Body of pancreas (tissue), 4 donors: ENCODE data around the gene PNMA8B. TPM values are rescaled to one million over a fixed set of nuclear protein-coding genes. Genes with fewer than 3 reads are reported as not detected.

Experiments used
- ATAC-seq: fragments of 150-250 bp; one replicate; pipeline ENCODE4 v1.9.1; 2016
- DNase-seq, 4 donors: peaks; one replicate each; pipeline ENCODE4 v3.0.0-alpha.2; 2019
- H3K27ac ChIP-seq, 4 donors: fragments of 200-600 bp; sonication (generic); 1 replicate in 3 of 4; 2 replicates in 1 of 4; pipeline versions ENCODE4 v1.5.1 to v1.6.1; 2016 to 2019; ENCODE audit warnings: mild to moderate bottlenecking in 1 of 4, mixed read lengths in 1 of 4, moderate library complexity in 1 of 4
- H3K27me3 ChIP-seq, 2 donors: fragments of 200-600 bp; sonication (generic); one replicate each; pipeline ENCODE4 v1.6.0; 2016; ENCODE audit warnings: mild to moderate bottlenecking in 1 of 2
- H3K36me3 ChIP-seq, 2 donors: fragments of 200-600 bp; sonication (generic); replicated peaks in 1 of 2; 2 replicates each; pipeline ENCODE4 v1.5.1; 2016; ENCODE audit warnings: low read depth in 2 of 2; ENCODE audit not compliant: insufficient read depth in 1 of 2
- H3K4me1 ChIP-seq: fragments of 200-600 bp; sonication (generic); one replicate; pipeline ENCODE4 v1.6.0; 2016
- H3K4me3 ChIP-seq, 2 donors: fragments of 200-600 bp; sonication (generic); 1 replicate in 1 of 2; 2 replicates in 1 of 2; pipeline ENCODE4 v1.5.1; 2016 to 2019
- H3K9me3 ChIP-seq, 3 donors: fragments of 200-600 bp; sonication (generic); 1 replicate in 2 of 3; 2 replicates in 1 of 3; pipeline ENCODE4 v1.5.1; 2016
- POLR2A ChIP-seq, 3 donors: fragments of 450-650 bp; IDR thresholded peaks; one replicate each; pipeline ENCODE4 v1.6.1; 2016; ENCODE audit warnings: antibody characterized with exemption in 3 of 3, mild to moderate bottlenecking in 2 of 3
- WGBS, 2 donors: methylation state at CpG; one replicate each; pipeline ENCODE4 v1.1.5; 2017; 5-methylcytosine and 5-hydroxymethylcytosine counted together
- intact Hi-C: fragments of 100-400 bp; cut with DNase I; formaldehyde crosslinking; loops from one replicate; pipeline ENCODE4 v1.15.1; 2023
- total RNA-seq, 2 donors: library from RNA; depleted of rRNA; stranded (reverse); fragments of >200 nt; gene quantifications; one replicate each; pipeline ENCODE4 v1.1.0, GENCODE V29; 2016
- TF ChIP-seq, protein P1 (sequence below), 7 experiments: fragments of 450-650 bp in 4 of 7; fragments of 200-600 bp in 3 of 7; sonication (generic) in 3 of 7; IDR thresholded peaks; one replicate each; pipeline ENCODE4 v1.5.1; 2016 to 2019; ENCODE audit warnings: antibody characterized with exemption in 7 of 7

Gene PNMA8B
- total RNA-seq, 2 donors from 2014 or later, result 2.1 to 2.6 TPM

DNA sequence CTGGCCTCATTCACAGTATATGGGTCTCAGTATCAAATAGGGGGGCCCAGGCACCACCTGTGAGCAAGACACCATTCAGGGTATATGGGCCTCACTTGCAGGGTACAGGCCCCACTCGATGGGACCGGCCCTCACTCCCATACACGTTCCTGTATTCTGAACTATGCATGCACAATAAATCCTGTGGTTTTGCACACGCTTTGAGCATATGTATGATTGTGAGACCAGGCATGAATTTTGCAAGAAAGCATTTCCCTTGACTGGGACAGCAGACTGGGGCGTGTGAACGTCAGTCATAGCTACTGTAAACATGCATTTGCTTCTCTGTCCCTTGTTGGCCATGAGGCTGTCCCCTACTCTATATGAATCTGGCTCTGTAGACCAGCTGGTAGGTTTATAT is 637 bp upstream of the PNMA8B start:
- no peaks in the 10 kb centered on the region for H3K9me3 ChIP-seq
- no peak for TF ChIP-seq POLR2A (IDR thresholded peaks at IDR 0.05)
- TF ChIP-seq, protein P1, sequence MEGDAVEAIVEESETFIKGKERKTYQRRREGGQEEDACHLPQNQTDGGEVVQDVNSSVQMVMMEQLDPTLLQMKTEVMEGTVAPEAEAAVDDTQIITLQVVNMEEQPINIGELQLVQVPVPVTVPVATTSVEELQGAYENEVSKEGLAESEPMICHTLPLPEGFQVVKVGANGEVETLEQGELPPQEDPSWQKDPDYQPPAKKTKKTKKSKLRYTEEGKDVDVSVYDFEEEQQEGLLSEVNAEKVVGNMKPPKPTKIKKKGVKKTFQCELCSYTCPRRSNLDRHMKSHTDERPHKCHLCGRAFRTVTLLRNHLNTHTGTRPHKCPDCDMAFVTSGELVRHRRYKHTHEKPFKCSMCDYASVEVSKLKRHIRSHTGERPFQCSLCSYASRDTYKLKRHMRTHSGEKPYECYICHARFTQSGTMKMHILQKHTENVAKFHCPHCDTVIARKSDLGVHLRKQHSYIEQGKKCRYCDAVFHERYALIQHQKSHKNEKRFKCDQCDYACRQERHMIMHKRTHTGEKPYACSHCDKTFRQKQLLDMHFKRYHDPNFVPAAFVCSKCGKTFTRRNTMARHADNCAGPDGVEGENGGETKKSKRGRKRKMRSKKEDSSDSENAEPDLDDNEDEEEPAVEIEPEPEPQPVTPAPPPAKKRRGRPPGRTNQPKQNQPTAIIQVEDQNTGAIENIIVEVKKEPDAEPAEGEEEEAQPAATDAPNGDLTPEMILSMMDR (IDR thresholded peaks at IDR 0.05), result no peak
- peak overlapping the region in 1 of 4 donors; percentile 5 for H3K27ac ChIP-seq
- no peaks in the 10 kb centered on the region for H3K36me3 ChIP-seq
- 66 to 67% methylated on average over 3 to 6 of the region's 6 CpGs for WGBS, 2 donors
- DNase-seq (no peak), ATAC-seq (no peak)
- intact Hi-C loops, result loop anchor here (10.0 kb wide), 1 partner anchor 212 kb away; no protein-coding TSS in a partner anchor
- H3K4me1 ChIP-seq, result peaks cover 11% of the 10 kb centered on the region
- no peak overlapping the region for H3K4me3 ChIP-seq
- H3K27me3 ChIP-seq, result no peaks in the 10 kb centered on the region

DNA sequence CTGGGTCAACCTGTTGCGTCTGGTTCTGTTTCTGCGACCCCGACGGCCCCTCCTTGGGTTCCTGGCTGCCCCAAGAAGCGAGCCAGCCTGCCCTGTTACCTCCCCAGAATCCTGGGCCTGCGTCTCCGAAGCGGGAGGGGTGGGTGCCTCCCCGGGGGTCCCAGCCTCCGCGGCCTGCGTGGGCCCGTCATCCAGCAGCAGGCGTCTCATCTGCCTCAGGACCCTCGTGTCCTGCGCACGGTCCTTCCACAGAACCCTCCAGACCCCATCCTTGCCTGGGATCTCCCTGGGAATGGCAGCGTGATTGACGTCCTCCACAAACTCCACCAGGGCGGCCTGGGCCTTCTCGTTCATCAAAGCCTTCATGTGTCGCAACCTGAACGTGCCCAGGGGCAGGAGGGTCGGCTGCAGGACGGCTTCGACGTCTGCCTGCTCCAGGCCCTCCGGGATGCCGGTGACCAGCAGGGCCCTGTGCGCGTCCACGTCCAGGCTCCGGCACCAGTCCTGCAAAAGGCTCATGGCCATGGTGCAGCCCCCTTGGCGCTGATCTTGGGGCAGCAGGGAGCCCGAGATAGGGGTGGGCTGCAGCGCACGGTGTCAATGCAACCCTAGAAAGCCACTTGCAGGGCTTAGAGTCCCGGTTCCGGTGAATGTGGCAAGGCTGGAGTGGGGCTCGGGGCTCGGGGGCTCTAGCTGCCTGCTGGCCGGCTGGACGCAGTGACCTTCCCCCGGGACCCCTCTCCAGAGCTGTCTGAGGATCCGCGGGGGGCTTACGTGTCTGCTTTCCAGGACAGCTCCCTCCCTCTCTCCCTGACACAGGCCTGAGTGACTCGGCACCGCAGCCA is 504 bp downstream of the PNMA8B start:
- Histone ChIP-seq H3K27ac (peak overlapping the region in 1 of 4 donors; percentile 5), H3K4me3 (no peak overlapping the region), H3K9me3 (no peaks in the 10 kb centered on the region), H3K27me3 (no peaks in the 10 kb centered on the region), H3K4me1 (peaks cover 12% of the 10 kb centered on the region), H3K36me3 (no peaks in the 10 kb centered on the region)
- intact Hi-C loops, result loop anchor here (10.0 kb wide), 1 partner anchor 210 kb away; no protein-coding TSS in a partner anchor
- no peak for ATAC-seq
- WGBS, 2 donors, result 37 to 71% methylated on average over 8 to 48 of the region's 49 CpGs
- TF ChIP-seq, protein P1 (IDR thresholded peaks at IDR 0.05), result no peak
- TF ChIP-seq POLR2A (IDR thresholded peaks at IDR 0.05), result no peak
- DNase-seq, result no peak

DNA sequence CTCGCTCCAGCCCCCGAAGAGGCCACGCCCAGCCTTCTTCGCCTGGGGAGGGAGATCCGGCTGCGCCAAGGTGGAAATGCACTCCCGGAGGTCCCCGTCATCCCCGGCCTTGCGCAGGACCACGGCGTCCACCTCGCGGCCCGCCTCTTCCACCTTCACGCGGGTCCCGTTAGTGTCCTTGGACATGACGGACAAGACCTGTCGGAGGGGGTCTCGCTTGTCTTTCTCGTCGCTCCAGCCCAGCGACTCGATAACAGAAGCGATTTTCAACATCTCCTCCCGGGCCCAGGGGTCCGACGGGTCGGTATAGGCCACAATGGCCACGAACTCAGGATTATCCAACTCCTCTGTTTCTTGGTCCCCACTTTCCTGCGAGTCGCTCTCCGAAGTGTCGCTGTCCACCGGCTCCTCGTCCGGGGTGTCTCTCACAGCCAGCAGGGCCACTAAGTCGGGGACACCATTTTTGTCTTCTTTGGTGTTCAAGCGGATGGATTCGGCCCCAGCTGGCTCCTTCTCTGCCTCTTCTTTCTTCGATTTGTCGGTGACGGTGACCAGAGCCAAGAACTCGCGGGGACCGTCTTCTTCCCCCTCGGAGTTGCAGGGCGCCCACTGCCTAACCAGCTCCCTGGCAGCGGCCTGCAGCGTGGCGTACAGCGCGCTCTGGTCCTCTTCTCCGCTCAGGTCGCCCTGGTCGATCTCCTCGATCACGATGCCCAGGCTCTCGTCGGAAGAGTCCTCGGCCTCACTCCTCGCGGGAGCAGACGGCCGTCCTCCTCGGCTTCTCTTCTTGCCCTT is 1.3 kb downstream of the PNMA8B start:
- TF ChIP-seq, protein P1 (IDR thresholded peaks at IDR 0.05), result no peak
- no peak for TF ChIP-seq POLR2A (IDR thresholded peaks at IDR 0.05)
- H3K27me3 ChIP-seq, result no peaks in the 10 kb centered on the region
- intact Hi-C loops, result loop anchor here (10.0 kb wide), 1 partner anchor 210 kb away; no protein-coding TSS in a partner anchor
- H3K27ac ChIP-seq, result no peak overlapping the region
- H3K36me3 ChIP-seq, result no peaks in the 10 kb centered on the region
- no peaks in the 10 kb centered on the region for H3K9me3 ChIP-seq
- ATAC-seq, result no peak
- H3K4me1 ChIP-seq, result peaks cover 21% of the 10 kb centered on the region
- no peak for DNase-seq
- H3K4me3 ChIP-seq, result no peak overlapping the region
- WGBS, 2 donors, result 72 to 86% methylated on average over 48 to 65 of the region's 67 CpGs

DNA sequence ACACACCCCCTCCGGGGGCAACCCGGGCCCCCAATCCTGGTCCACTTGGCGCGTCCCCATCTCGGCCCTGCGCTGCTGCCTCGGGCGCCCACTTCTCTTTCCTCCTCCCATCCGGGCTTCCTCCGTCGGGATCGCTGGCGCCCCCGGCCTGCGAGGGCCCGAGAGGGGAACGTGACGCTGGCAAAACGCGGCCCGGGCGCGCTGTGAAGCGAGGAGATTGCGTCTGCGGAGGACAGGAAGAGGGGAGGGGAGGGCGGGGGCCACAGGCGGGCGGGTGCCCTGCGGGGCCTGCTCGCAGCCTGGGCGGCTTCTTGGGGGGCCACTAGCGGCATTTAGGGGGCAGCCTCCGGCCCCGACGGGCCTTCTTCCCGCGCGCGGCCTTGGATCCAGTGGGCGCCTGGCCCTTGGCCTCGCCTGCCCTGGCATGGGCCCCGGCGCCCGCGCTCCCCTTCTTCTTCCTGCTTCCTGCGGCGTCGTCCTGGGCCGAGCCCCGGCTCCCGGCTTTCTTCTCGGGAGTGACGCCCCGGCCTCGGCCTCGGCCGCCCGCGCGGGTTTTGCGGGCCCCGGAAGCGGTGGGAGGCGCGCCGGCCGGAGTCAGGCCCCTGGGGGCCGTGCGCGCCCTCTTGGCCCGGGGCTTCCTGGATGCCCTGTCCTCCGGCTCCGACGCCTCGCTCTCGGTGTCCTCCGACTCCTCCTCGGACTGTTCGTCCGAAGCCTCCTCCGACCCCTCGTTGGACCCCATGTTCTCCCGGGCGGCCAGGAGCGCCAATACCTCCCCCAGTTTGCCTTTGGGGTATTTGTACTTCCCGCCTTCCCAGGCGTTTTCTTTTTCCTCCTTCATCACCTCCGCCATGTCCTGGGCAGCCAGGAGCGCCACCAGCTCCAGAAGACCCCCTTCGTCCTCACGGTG is 2.2 kb downstream of the PNMA8B start:
- Histone ChIP-seq H3K27me3 (no peaks in the 10 kb centered on the region), H3K9me3 (no peaks in the 10 kb centered on the region), H3K4me1 (peaks cover 23% of the 10 kb centered on the region), H3K4me3 (no peak overlapping the region), H3K27ac (no peak overlapping the region), H3K36me3 (no peaks in the 10 kb centered on the region)
- intact Hi-C loops, result loop anchor here (10.0 kb wide), 1 partner anchor 209 kb away; no protein-coding TSS in a partner anchor
- no peak for ATAC-seq
- DNase-seq, result no peak
- 52 to 78% methylated on average over 50 to 68 of the region's 92 CpGs for WGBS, 2 donors
- no peak for TF ChIP-seq POLR2A (IDR thresholded peaks at IDR 0.05)
- TF ChIP-seq, protein P1 (IDR thresholded peaks at IDR 0.05), result no peak
